BLaER1 (cell line): ENCODE measurements around the gene NCAPD3.
A peak's percentile ranks its signal among the peaks of the same experiment; 100 is the strongest.

Experiments used
- H3K27ac ChIP-seq: shearing (Covaris generic); formaldehyde crosslinking; 2 replicates; pipeline ENCODE4 v1.8.1; 2022
- H3K27me3 ChIP-seq: shearing (Covaris generic); formaldehyde crosslinking; 2 replicates; pipeline ENCODE4 v1.8.1; 2022
- H3K36me3 ChIP-seq: shearing (Covaris generic); formaldehyde crosslinking; 2 replicates; pipeline ENCODE4 v1.8.1; 2022
- H3K4me1 ChIP-seq: shearing (Covaris generic); formaldehyde crosslinking; 2 replicates; pipeline ENCODE4 v1.8.1; 2022
- H3K4me2 ChIP-seq: shearing (Covaris generic); formaldehyde crosslinking; 2 replicates; pipeline ENCODE4 v1.8.1; 2022
- H3K4me3 ChIP-seq: shearing (Covaris generic); formaldehyde crosslinking; 2 replicates; pipeline ENCODE4 v1.8.1; 2022
- H3K9ac ChIP-seq: shearing (Covaris generic); formaldehyde crosslinking; 2 replicates; pipeline ENCODE4 v1.8.1; 2022
- H3K9me3 ChIP-seq: shearing (Covaris generic); formaldehyde crosslinking; 2 replicates; pipeline ENCODE4 v1.8.1; 2022
- H4K20me1 ChIP-seq: shearing (Covaris generic); formaldehyde crosslinking; 2 replicates; pipeline ENCODE4 v1.8.1; 2022
- Cebpa-rat ChIP-seq: shearing (Covaris generic); IDR thresholded peaks from 2 replicates; pipeline ENCODE4 v1.8.1; 2022

The NCAPD3 gene

DNA sequence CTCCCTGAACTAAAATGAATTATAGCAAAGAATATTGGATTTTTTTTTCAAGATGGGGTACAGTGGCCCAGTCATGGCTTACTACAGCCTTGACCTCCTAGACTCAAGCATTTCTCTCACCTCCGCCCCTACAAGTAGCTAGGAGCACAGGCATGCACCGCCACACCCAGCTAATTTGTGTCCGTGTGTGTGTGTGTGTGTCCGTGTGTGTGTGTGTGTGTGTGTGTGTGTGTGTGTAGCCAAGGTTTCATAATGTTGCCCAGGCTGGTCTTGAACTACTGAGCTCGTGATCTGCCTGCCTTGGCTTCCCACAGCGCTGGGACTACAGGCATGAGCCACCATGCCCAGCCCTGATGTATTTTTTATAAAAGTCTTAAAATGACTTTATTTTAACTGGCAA lies 16.8 kb upstream of the NCAPD3 start:
- Histone ChIP-seq H3K36me3 (peaks cover 79% of the 10 kb centered on the region), H3K9me3 (no peaks in the 10 kb centered on the region), H3K27me3 (peaks cover 6% of the 10 kb centered on the region; the same call in 1 of the 2 replicates), H3K9ac (no peak overlapping the region), H3K4me1 (peaks cover 68% of the 10 kb centered on the region), H3K4me2 (no peak overlapping the region), H3K27ac (no peak overlapping the region), H4K20me1 (peaks cover 71% of the 10 kb centered on the region), H3K4me3 (no peak overlapping the region)
- TF ChIP-seq Cebpa-rat, result no peak

DNA sequence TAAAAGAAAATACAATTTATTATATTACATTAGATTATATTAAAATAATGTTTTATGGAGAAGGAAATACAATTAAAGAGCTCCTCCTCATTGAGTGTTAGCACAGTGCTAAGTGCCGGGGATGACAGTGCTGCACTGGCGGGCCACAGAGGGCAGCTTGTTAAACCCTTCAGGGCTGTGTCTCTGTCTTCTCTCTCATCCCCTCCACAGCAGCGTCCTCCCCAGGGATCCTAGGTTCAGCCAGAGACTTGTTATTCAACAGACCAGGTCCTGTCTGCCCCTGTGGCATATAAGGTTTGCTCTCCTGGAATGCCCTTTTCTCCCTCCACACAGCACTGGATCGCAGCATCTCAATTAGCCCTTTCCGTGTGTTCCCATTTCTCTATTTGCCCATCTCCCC lies 15.2 kb upstream of the NCAPD3 start:
- H3K9me3 ChIP-seq, result no peaks in the 10 kb centered on the region
- H3K9ac ChIP-seq, result no peak overlapping the region
- H3K27ac ChIP-seq, result no peak overlapping the region
- TF ChIP-seq Cebpa-rat, result no peak
- peaks cover 6% of the 10 kb centered on the region; the same call in 1 of the 2 replicates for H3K27me3 ChIP-seq
- H4K20me1 ChIP-seq, result peaks cover 83% of the 10 kb centered on the region
- no peak overlapping the region for H3K4me3 ChIP-seq
- peaks cover 77% of the 10 kb centered on the region for H3K36me3 ChIP-seq
- H3K4me1 ChIP-seq, result peaks cover 73% of the 10 kb centered on the region
- no peak overlapping the region for H3K4me2 ChIP-seq

DNA sequence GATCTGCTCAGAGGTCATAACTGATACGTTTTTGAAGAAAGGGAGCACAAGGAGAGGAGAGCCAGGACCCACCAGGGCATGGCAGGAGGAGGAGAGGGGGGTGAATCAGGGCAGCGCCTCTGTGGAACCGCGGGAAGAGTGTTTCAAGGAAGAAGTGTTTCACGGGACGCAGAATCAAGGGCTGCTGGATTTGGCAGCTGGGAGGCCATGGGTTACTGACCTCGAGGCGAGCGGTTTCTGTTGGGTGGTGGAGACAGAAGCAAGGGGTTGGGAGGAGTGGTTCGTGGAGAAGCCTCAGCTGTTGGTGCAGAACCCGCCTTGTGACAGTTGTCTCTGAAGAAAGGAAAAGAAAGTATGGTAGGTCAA lies 13.8 kb upstream of the NCAPD3 start:
- H3K4me2 ChIP-seq, result peak overlapping the region; percentile 33
- TF ChIP-seq Cebpa-rat, result no peak
- H3K4me1 ChIP-seq, result peaks cover 73% of the 10 kb centered on the region
- H3K36me3 ChIP-seq, result peaks cover 67% of the 10 kb centered on the region
- H3K9me3 ChIP-seq, result no peaks in the 10 kb centered on the region
- H3K9ac ChIP-seq, result no peak overlapping the region
- peaks cover 87% of the 10 kb centered on the region for H4K20me1 ChIP-seq
- H3K4me3 ChIP-seq, result no peak overlapping the region
- no peak overlapping the region for H3K27ac ChIP-seq
- peaks cover 6% of the 10 kb centered on the region; the same call in 1 of the 2 replicates for H3K27me3 ChIP-seq

DNA sequence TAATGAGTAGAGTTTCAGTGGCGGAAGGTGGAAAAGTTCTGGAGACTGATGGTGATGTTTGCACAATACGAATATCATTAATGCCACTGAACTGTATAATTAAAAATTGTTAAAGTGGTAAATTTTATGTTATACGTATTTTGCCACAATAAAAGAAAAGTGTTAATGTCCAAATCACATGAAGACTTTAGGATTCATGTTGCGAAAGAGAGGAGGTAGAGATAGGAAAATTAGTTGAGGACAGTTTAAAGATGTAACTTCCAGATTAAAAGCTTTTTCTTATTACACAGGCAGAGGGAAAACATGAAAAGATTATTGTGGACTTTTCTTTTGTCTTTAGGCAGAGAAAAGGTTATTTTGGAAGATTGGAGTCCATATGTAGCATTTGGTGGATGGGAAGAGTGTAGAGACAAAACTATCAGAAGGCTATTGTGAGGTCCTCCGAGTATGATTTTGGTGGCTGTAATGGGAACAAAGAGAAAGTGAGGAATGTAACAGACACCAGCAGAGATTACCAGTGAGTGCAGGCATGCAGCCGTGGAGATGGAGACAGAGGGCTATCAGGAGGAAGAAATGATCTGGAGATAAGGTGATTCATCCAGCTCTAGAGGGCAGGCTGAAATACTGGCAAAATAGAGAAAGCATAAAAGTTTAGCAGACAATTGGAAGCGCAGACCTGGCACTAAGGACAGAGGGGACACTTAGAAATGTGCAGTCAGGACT lies 13.2 kb upstream of the NCAPD3 start:
- H3K27me3 ChIP-seq, result peaks cover 6% of the 10 kb centered on the region; the same call in 1 of the 2 replicates
- H4K20me1 ChIP-seq, result peaks cover 87% of the 10 kb centered on the region
- H3K4me1 ChIP-seq, result peaks cover 73% of the 10 kb centered on the region
- TF ChIP-seq Cebpa-rat, result no peak
- peaks cover 67% of the 10 kb centered on the region for H3K36me3 ChIP-seq
- H3K4me2 ChIP-seq, result peak overlapping the region; percentile 33
- no peaks in the 10 kb centered on the region for H3K9me3 ChIP-seq
- no peak overlapping the region for H3K4me3 ChIP-seq
- no peak overlapping the region for H3K27ac ChIP-seq
- H3K9ac ChIP-seq, result no peak overlapping the region

DNA sequence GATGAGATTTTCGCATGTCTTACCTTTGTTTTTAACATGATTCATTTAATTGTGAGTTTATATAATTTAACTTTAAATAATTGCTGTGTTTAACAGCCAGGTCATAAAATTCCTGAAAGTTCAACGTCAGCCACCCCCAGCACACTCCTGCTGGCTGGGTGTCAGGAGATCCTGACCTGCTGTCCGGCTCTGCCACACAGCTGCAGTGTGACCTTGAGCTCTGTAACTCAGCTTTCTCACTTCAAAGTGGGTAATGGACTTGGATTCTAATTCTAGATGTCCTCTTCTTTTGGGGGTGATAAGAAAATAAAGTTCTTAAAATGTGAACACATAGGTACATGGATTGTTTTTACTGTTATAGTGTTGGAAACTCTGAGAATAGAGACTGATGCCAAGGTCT lies 11.6 kb upstream of the NCAPD3 start:
- H3K27me3 ChIP-seq, result no peaks in the 10 kb centered on the region
- H3K9me3 ChIP-seq, result no peaks in the 10 kb centered on the region
- H3K27ac ChIP-seq, result no peak overlapping the region
- no peak overlapping the region for H3K4me2 ChIP-seq
- no peak for TF ChIP-seq Cebpa-rat
- H3K36me3 ChIP-seq, result peaks cover 59% of the 10 kb centered on the region
- no peak overlapping the region for H3K9ac ChIP-seq
- no peak overlapping the region for H3K4me3 ChIP-seq
- H3K4me1 ChIP-seq, result peaks cover 78% of the 10 kb centered on the region
- peaks cover 92% of the 10 kb centered on the region for H4K20me1 ChIP-seq

DNA sequence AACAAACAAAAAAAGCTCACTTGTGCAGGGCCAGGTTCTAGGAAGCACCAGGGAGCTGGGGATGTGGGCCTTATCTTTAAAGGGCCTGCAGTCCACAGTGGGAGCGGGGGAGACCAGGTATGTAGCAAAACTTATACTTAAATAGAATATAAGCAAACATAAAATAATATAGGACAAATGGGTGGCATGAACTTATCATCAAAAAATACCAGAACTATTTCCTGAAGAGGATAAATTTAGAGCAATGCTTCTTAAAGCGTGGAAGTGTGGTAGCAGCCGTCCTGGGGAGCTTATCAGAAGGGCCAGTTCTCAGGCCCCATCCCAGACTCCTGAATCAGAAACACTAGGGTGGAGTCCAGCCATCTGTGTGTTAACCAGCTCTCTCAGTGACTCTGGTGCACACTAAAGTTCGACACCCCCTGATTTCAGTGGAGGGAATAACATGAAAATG lies 10.0 kb upstream of the NCAPD3 start:
- no peak overlapping the region for H3K4me3 ChIP-seq
- peaks cover 81% of the 10 kb centered on the region for H3K4me1 ChIP-seq
- H3K9me3 ChIP-seq, result no peaks in the 10 kb centered on the region
- H4K20me1 ChIP-seq, result peaks cover 93% of the 10 kb centered on the region
- TF ChIP-seq Cebpa-rat, result no peak
- no peaks in the 10 kb centered on the region for H3K27me3 ChIP-seq
- no peak overlapping the region; the same call in 1 of the 2 replicates for H3K9ac ChIP-seq
- H3K4me2 ChIP-seq, result peak overlapping the region; percentile 97
- peaks cover 42% of the 10 kb centered on the region for H3K36me3 ChIP-seq
- H3K27ac ChIP-seq, result no peak overlapping the region

DNA sequence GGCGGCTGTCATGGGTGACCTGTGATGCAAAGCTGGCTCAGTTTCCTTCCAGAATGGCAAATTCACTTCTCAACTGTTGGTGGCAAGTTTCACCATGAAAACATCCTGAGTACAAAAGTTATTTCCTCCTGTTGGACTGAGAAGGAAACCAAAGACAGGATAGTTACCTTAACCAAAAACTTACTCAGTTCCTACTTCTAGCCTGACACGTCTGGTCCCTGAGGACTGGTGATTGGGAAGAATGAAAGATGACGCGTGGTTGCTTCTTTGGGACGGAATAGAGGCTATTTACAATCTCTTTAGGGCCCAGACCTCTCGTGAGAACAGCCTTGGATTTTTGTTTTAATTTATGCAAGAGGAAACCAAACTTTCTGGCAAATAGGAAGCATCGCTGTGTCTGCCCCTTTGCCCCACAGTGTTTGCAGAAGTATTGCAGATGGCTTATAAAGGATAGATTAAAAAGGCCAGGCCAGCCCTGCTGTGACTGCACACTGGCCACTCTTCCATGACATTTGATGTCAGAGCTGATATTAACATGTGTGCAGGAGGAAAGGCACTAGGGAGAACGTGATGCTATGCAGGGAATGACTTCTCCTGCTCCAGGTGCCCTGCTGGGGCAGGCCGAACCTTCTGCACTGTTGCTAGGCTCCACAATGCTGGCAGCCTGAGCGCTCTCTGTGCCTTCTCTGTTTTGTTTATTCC lies 8.3 kb upstream of the NCAPD3 start:
- H3K4me3 ChIP-seq, result peak overlapping the region; percentile 43; the same call in 1 of the 2 replicates
- peaks cover 6% of the 10 kb centered on the region; the same call in 1 of the 2 replicates for H3K27me3 ChIP-seq
- peak overlapping the region; percentile 51 for H3K27ac ChIP-seq
- TF ChIP-seq Cebpa-rat, result no peak
- peaks cover 97% of the 10 kb centered on the region for H4K20me1 ChIP-seq
- H3K9ac ChIP-seq, result peak overlapping the region; percentile 34; the same call in 1 of the 2 replicates
- H3K4me1 ChIP-seq, result peaks cover 81% of the 10 kb centered on the region
- H3K4me2 ChIP-seq, result peak overlapping the region; percentile 97
- peaks cover 27% of the 10 kb centered on the region for H3K36me3 ChIP-seq
- H3K9me3 ChIP-seq, result no peaks in the 10 kb centered on the region

DNA sequence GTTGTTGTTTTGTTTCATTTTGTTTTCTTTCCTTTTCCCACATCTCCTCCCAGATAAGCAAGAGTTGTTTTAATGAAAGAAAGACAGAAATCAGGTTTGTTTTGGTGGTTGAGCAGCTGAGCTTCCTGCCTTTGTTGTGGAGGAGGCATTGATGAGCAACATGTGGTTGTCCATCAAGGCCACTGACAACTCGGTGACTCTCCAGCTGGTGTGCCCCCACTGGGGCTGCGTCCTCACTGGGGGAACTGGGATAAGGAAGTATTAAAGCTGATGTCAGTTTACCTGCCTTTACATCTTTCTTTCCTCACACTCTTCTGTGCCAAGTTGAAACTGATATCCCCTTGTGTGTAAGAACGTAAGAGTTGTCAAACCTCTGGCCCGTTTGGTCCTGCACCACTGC lies 6.6 kb upstream of the NCAPD3 start:
- no peak overlapping the region for H3K9ac ChIP-seq
- no peaks in the 10 kb centered on the region for H3K9me3 ChIP-seq
- H3K27ac ChIP-seq, result no peak overlapping the region
- peak overlapping the region; percentile 97 for H3K4me2 ChIP-seq
- peak overlapping the region; percentile 43 for H3K4me3 ChIP-seq
- H3K36me3 ChIP-seq, result peaks cover 12% of the 10 kb centered on the region
- peaks cover 23% of the 10 kb centered on the region for H3K27me3 ChIP-seq
- no peak for TF ChIP-seq Cebpa-rat
- H3K4me1 ChIP-seq, result peaks cover 97% of the 10 kb centered on the region
- peaks cover 100% of the 10 kb centered on the region for H4K20me1 ChIP-seq

DNA sequence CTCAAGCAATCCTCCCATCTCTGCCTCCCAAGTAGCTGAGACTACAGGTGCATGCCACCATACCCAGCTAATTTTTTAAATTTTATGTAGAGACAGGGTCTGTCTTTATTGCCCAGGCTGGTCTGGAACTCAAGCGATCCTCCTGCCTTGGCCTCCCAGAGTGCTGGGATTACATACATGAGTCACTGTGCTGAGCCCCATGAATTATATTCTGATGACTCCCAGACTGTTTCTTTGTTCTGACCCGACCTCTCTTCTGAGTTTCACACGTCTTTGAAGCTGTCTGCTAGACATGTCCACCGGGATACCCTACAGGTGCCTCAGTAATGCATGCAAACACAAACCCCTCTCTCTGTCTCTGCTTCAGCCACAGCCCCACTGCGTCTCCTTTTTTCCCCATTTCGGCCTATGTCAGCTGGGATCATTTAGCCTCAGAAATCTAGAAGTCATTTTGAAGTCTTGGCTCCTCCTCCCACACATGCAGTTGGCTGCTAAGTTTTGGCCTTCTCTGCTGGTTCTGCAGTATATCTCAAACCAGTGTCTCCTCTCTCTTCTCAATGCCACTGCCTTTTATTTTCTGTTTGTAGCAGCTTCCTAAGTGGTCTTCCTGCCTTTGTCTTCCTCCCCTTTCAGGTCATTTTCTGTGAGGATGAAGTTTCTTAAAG lies 5.5 kb upstream of the NCAPD3 start:
- peak overlapping the region; percentile 97 for H3K4me2 ChIP-seq
- peaks cover 94% of the 10 kb centered on the region for H4K20me1 ChIP-seq
- H3K4me3 ChIP-seq, result peak overlapping the region; percentile 26; the same call in 1 of the 2 replicates
- TF ChIP-seq Cebpa-rat, result no peak
- H3K9me3 ChIP-seq, result no peaks in the 10 kb centered on the region
- peaks cover 29% of the 10 kb centered on the region for H3K27me3 ChIP-seq
- no peak overlapping the region for H3K27ac ChIP-seq
- peaks cover 90% of the 10 kb centered on the region for H3K4me1 ChIP-seq
- H3K9ac ChIP-seq, result no peak overlapping the region
- H3K36me3 ChIP-seq, result 0 out of 2 replicates have a peak, but pooled peaks cover 1% of the 10 kb centered on the region

DNA sequence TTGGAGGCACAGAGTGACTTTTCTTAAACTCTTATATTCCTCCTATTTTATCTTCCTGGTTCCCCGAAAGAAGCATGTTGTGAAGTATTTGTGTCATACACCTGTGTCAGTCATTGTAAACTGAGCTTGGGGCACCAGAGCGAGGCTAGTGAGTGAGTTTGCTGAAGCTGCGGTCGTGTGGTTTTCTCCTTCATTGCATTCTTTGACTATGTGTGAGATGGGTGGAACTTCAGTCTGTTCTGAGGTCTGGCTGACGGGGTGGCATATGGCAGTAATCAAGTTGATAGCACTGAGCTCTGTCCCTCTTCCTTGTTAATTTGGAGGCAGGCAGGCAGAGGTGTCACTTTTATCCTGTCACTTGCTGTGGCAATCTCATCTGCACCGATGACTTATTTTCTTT lies 4.9 kb upstream of the NCAPD3 start:
- Histone ChIP-seq H4K20me1 (peaks cover 88% of the 10 kb centered on the region), H3K27ac (no peak overlapping the region), H3K4me1 (peaks cover 84% of the 10 kb centered on the region), H3K36me3 (no peaks in the 10 kb centered on the region), H3K9ac (no peak overlapping the region), H3K9me3 (no peaks in the 10 kb centered on the region), H3K27me3 (peaks cover 29% of the 10 kb centered on the region), H3K4me3 (no peak overlapping the region; the same call in 1 of the 2 replicates), H3K4me2 (peak overlapping the region; percentile 97)
- no peak for TF ChIP-seq Cebpa-rat
